Neural cell (in vitro differentiated cells): ENCODE measurements around the gene CD300LG.

Source experiments
- EP300 ChIP-seq: fragments of 450-650 bp; conservative IDR thresholded peaks from 2 replicates; pipeline ENCODE4 v1.6.1; 2014; ENCODE audit warnings: antibody characterized with exemption, mild to moderate bottlenecking, moderate library complexity; ENCODE audit not compliant: poor library complexity, severe bottlenecking
- EZH2 ChIP-seq: fragments of 200-600, 300-800 bp; shearing (Covaris generic), sonication (generic); IDR thresholded peaks from 2 replicates; pipeline ENCODE4 v1.6.1; 2014; ENCODE audit warnings: antibody characterized with exemption, low read length, borderline replicate concordance, mild to moderate bottlenecking; ENCODE audit not compliant: insufficient read depth, poor library complexity, severe bottlenecking
- MXI1 ChIP-seq: fragments of 450-650 bp; conservative IDR thresholded peaks from 2 replicates; pipeline ENCODE4 v1.6.1; 2014; ENCODE audit warnings: antibody characterized with exemption, mild to moderate bottlenecking; ENCODE audit not compliant: poor library complexity, severe bottlenecking
- POLR2AphosphoS5 ChIP-seq: IDR thresholded peaks from 2 replicates; pipeline ENCODE4 v1.6.1; 2012
- RAD21 ChIP-seq: fragments of 450-650 bp; conservative IDR thresholded peaks from 2 replicates; pipeline ENCODE4 v1.6.1; 2014; ENCODE audit warnings: antibody characterized with exemption, mild to moderate bottlenecking, moderate library complexity
- SMC3 ChIP-seq: fragments of 450-650 bp; conservative IDR thresholded peaks from 2 replicates; pipeline ENCODE4 v1.6.1; 2014; ENCODE audit warnings: antibody characterized with exemption, mild to moderate bottlenecking, moderate library complexity; ENCODE audit not compliant: poor library complexity
- TAF1 ChIP-seq: IDR thresholded peaks from 2 replicates; pipeline ENCODE4 v1.6.1; 2012; ENCODE audit warnings: low read depth
- TF ChIP-seq, protein P1 (sequence below): fragments of 450-650 bp; IDR thresholded peaks from 2 replicates; pipeline ENCODE4 v1.5.1; 2014; ENCODE audit warnings: antibody characterized with exemption, mild to moderate bottlenecking, moderate library complexity; ENCODE audit not compliant: poor library complexity, severe bottlenecking
- TF ChIP-seq, protein P2 (sequence below): IDR thresholded peaks from 2 replicates; pipeline ENCODE4 v1.6.1; 2012; ENCODE audit warnings: borderline replicate concordance

- TF ChIP-seq, protein P1, sequence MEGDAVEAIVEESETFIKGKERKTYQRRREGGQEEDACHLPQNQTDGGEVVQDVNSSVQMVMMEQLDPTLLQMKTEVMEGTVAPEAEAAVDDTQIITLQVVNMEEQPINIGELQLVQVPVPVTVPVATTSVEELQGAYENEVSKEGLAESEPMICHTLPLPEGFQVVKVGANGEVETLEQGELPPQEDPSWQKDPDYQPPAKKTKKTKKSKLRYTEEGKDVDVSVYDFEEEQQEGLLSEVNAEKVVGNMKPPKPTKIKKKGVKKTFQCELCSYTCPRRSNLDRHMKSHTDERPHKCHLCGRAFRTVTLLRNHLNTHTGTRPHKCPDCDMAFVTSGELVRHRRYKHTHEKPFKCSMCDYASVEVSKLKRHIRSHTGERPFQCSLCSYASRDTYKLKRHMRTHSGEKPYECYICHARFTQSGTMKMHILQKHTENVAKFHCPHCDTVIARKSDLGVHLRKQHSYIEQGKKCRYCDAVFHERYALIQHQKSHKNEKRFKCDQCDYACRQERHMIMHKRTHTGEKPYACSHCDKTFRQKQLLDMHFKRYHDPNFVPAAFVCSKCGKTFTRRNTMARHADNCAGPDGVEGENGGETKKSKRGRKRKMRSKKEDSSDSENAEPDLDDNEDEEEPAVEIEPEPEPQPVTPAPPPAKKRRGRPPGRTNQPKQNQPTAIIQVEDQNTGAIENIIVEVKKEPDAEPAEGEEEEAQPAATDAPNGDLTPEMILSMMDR = no peak
- TF ChIP-seq EP300 (no peak), TAF1 (no peak), EZH2 (no peak), POLR2AphosphoS5 (no peak), SMC3 (no peak), MXI1 (no peak), RAD21 (no peak)
- TF ChIP-seq, protein P2, sequence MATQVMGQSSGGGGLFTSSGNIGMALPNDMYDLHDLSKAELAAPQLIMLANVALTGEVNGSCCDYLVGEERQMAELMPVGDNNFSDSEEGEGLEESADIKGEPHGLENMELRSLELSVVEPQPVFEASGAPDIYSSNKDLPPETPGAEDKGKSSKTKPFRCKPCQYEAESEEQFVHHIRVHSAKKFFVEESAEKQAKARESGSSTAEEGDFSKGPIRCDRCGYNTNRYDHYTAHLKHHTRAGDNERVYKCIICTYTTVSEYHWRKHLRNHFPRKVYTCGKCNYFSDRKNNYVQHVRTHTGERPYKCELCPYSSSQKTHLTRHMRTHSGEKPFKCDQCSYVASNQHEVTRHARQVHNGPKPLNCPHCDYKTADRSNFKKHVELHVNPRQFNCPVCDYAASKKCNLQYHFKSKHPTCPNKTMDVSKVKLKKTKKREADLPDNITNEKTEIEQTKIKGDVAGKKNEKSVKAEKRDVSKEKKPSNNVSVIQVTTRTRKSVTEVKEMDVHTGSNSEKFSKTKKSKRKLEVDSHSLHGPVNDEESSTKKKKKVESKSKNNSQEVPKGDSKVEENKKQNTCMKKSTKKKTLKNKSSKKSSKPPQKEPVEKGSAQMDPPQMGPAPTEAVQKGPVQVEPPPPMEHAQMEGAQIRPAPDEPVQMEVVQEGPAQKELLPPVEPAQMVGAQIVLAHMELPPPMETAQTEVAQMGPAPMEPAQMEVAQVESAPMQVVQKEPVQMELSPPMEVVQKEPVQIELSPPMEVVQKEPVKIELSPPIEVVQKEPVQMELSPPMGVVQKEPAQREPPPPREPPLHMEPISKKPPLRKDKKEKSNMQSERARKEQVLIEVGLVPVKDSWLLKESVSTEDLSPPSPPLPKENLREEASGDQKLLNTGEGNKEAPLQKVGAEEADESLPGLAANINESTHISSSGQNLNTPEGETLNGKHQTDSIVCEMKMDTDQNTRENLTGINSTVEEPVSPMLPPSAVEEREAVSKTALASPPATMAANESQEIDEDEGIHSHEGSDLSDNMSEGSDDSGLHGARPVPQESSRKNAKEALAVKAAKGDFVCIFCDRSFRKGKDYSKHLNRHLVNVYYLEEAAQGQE = no peak
Measured at GRCh38 chr17:43842975-43843325, 4.0 kb upstream of the CD300LG start.
